Fibroblast of lung (primary cell): ENCODE data around the gene OR13C2.

Experiments
- EZH2 ChIP-seq: IDR thresholded peaks from 2 replicates; pipeline ENCODE4 v1.5.1; 2012; ENCODE audit warnings: low read length, control low read depth, mild to moderate bottlenecking; ENCODE audit errors: missing control alignments
- TF ChIP-seq, protein P1 (sequence below), 2 donors: IDR thresholded peaks in 1 of 2; conservative IDR thresholded peaks in 1 of 2; 1 replicate in 1 of 2; 2 replicates in 1 of 2; pipeline ENCODE4 v1.5.1; 2011 to 2012; ENCODE audit warnings: low read length in 2 of 2, control low read depth in 1 of 2, inconsistent platforms in 1 of 2, low read depth in 1 of 2, mild to moderate bottlenecking in 1 of 2

DNA sequence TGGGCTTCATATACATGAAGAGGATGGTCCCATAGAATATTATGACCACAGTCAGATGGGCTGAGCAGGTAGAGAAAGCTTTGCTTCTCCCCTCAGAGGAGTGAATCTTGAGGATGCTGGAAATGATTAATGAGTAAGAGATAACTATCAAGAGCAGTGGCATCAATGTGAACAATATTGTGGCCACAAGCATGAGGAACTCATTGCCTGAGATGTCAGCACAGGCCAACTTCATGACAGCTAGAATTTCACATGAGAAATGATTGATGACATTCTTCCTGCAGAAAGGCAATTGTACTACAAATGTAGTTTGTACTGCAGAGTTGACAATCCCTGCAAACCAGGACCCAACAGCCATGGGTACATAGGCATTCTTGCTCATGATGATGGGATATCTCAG, 12.0 kb upstream of the OR13C2 start:
- TF ChIP-seq, protein P1, sequence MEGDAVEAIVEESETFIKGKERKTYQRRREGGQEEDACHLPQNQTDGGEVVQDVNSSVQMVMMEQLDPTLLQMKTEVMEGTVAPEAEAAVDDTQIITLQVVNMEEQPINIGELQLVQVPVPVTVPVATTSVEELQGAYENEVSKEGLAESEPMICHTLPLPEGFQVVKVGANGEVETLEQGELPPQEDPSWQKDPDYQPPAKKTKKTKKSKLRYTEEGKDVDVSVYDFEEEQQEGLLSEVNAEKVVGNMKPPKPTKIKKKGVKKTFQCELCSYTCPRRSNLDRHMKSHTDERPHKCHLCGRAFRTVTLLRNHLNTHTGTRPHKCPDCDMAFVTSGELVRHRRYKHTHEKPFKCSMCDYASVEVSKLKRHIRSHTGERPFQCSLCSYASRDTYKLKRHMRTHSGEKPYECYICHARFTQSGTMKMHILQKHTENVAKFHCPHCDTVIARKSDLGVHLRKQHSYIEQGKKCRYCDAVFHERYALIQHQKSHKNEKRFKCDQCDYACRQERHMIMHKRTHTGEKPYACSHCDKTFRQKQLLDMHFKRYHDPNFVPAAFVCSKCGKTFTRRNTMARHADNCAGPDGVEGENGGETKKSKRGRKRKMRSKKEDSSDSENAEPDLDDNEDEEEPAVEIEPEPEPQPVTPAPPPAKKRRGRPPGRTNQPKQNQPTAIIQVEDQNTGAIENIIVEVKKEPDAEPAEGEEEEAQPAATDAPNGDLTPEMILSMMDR (conservative IDR thresholded peaks at IDR 0.05 in 1 of 2, IDR thresholded peaks at IDR 0.05 in 1 of 2; ENCODE audit: low read depth in 1 of 2, low read length in 2 of 2): no peak
- TF ChIP-seq EZH2: no peak
